ENCODE results near the gene FILIP1L.

Gene FILIP1L

DNA sequence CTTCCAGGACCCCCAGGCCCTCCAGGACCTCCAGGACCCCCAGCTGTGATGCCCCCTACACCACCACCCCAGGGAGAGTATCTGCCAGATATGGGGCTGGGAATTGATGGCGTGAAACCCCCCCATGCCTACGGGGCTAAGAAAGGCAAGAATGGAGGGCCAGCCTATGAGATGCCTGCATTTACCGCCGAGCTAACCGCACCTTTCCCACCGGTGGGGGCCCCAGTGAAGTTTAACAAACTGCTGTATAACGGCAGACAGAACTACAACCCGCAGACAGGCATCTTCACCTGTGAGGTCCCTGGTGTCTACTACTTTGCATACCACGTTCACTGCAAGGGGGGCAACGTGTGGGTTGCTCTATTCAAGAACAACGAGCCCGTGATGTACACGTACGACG, 318.7 kb downstream of the FILIP1L start:
- no peak for DNase-seq (ENCODE audit: low read depth in 2 of 2)

DNA sequence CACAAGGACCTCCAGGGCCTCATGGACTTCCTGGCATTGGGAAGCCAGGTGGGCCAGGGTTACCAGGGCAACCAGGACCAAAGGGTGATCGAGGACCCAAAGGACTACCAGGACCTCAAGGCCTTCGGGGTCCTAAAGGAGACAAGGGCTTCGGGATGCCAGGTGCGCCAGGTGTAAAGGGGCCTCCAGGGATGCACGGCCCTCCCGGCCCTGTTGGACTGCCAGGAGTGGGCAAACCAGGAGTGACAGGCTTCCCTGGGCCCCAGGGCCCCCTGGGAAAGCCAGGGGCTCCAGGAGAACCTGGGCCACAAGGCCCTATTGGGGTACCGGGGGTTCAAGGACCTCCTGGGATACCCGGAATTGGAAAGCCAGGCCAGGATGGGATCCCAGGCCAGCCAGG, 319.8 kb downstream of the FILIP1L start:
- DNase-seq (ENCODE audit: low read depth in 2 of 2): no peak

DNA sequence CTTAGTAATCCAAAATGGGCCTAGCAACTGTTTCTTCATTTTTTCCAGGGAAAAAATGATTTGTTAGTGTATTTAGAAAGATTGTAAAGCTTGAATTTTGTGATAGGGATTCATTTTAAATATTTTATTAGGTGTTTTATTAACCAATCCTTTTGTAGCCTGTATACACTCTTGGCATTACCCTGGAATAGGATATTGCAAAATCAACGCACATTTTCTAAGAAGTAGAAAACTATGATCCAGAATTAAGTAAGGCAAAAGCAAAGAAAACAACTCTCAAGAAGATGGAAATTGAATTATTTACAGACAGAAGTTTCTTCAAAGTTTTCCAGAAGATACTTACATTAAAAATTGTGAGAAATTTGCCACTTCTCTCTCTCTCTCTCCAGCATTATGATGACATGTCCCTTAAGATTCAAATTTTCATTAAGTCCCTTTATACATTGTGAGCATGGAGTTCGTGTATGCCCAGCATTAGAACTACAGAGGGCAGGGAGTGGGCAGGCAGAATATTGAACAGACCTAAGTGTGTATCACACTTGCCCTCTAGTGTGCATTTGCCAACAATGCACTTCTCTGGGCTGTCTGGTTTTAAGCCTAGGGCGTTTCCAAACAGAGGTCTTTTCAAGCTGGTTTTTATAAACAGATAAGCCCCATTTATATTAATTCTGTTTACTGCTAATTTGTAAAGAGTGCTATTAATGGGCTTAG, 325.1 kb downstream of the FILIP1L start:
- DNase-seq (ENCODE audit: low read depth in 2 of 2): no peak
